CD4-positive, alpha-beta T cell (primary cell): ENCODE results near the gene MOGAT1. TPM values are rescaled to one million over a fixed set of nuclear protein-coding genes. Genes with fewer than 3 reads are reported as not detected.

ENCODE experiments used
- ATAC-seq: fragments of 200-7000 bp; cut with Tn5 transposase; one replicate; pipeline ENCODE4 v1.10.0; 2022; ENCODE audit warnings: mild to moderate bottlenecking; ENCODE audit not compliant: poor library complexity
- CTCF ChIA-PET: fragments of 350-600 bp; sonication (Branson Sonifier 250); formaldehyde crosslinking; loops from one replicate; lab custom pipeline; 2021; ENCODE audit warnings: antibody characterized with exemption, inconsistent platforms; lab: Charles Lee
- POLR2A ChIA-PET: fragments of 350-600 bp; sonication (Branson Sonifier 250); formaldehyde crosslinking; loops from one replicate; lab custom pipeline; 2021; ENCODE audit warnings: antibody characterized with exemption, inconsistent platforms; lab: Charles Lee
- DNase-seq, 14 experiments: peaks; one replicate each; pipeline ENCODE4 v3.0.0-alpha.2; 2013 to 2020; ENCODE audit warnings: mixed read lengths in 2 of 14
- H3K27ac ChIP-seq, 2 donors: one replicate each; pipeline versions ENCODE4 v1.5.1 to v1.7.0; 2013; ENCODE audit warnings: low read length in 2 of 2, low read depth in 1 of 2, mild to moderate bottlenecking in 1 of 2
- H3K27me3 ChIP-seq, 2 experiments: 1 replicate in 1 of 2; 2 replicates in 1 of 2; pipeline versions ENCODE4 v1.6.1 to v1.7.0; 2013; ENCODE audit warnings: low read length in 2 of 2, control low read depth in 1 of 2, mild to moderate bottlenecking in 1 of 2, moderate library complexity in 1 of 2; ENCODE audit not compliant: insufficient read depth in 2 of 2, control insufficient read depth in 1 of 2
- H3K36me3 ChIP-seq: one replicate; pipeline ENCODE4 v1.6.1; 2013; ENCODE audit warnings: low read length, control low read depth; ENCODE audit not compliant: insufficient read depth
- H3K4me1 ChIP-seq: one replicate; pipeline ENCODE4 v1.6.1; 2013; ENCODE audit warnings: low read length, control low read depth; ENCODE audit not compliant: insufficient read depth
- H3K4me3 ChIP-seq: one replicate; pipeline ENCODE4 v1.5.1; 2013; ENCODE audit warnings: mild to moderate bottlenecking, low read length, moderate library complexity
- H3K9me3 ChIP-seq, 2 experiments: 1 replicate in 1 of 2; 2 replicates in 1 of 2; pipeline versions ENCODE4 v1.6.1 to v1.7.0; 2013; ENCODE audit warnings: low read length in 2 of 2, mild to moderate bottlenecking in 2 of 2, control low read depth in 1 of 2, moderate library complexity in 1 of 2; ENCODE audit not compliant: control insufficient read depth in 1 of 2, insufficient read depth in 1 of 2
- H3K27ac Mint-ChIP-seq: one replicate; pipeline ENCODE4 v1.8.0; 2020; ENCODE audit warnings: mixed read lengths
- H3K27me3 Mint-ChIP-seq: one replicate; pipeline ENCODE4 v1.8.0; 2021; ENCODE audit warnings: mixed read lengths
- H3K36me3 Mint-ChIP-seq: one replicate; pipeline ENCODE4 v1.8.0; 2021; ENCODE audit warnings: low read depth, mixed read lengths
- H3K4me1 Mint-ChIP-seq: one replicate; pipeline ENCODE4 v1.8.0; 2021; ENCODE audit warnings: low read depth, mixed read lengths
- H3K4me3 Mint-ChIP-seq: one replicate; pipeline ENCODE4 v1.8.0; 2020; ENCODE audit warnings: mild to moderate bottlenecking, mixed read lengths
- H3K9me3 Mint-ChIP-seq: one replicate; pipeline ENCODE4 v1.8.0; 2020; ENCODE audit warnings: mixed read lengths
- intact Hi-C, 2 experiments: fragments of 100-400 bp; cut with DNase I in 1 of 2; cut with micrococcal nuclease in 1 of 2; formaldehyde crosslinking; loops; one replicate each; pipeline versions ENCODE4 v1.15.1 to v1.9.0; 2023 to 2025; cut with DNase I, micrococcal nuclease
- total RNA-seq, 174 experiments: library from RNA in 2 of 174; stranded (reverse) in 2 of 174; gene quantifications; one replicate each; pipeline ENCODE4 v1.2.3 and lab custom pipeline; 2021 to 2026
- TF ChIP-seq, protein P1 (sequence below): fragments of 200-600 bp; IDR thresholded peaks from one replicate; pipeline ENCODE4 v1.8.0; 2022; ENCODE audit warnings: antibody characterized with exemption, mild to moderate bottlenecking

The MOGAT1 gene
- total RNA-seq, 2 experiments from 2014 or later = not detected

DNA sequence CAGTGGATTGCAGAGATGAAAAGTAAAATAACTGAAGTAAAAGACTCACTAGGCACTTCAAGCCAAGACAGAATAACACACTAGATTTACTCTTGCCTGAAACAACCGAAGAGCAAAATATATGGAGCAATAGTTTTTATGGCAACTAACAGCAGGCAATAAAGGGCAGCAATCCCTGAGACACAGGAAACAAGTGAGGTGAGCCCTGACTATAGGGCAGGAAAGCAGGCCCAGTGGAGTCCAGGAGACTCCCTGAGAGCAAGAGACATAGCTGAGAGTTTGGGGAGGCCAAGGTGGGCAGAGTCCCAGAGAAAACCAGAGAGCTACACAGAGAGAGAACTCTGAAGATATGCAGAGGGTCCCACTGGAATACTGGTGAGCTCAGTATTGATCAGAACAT, 34.4 kb upstream of the MOGAT1 start:
- H3K4me1 ChIP-seq = no peaks in the 10 kb centered on the region
- Mint-ChIP-seq H3K4me3 (no peak overlapping the region), H3K27me3 (no peaks in the 10 kb centered on the region), H3K36me3 (peaks cover 90% of the 10 kb centered on the region), H3K4me1 (no peaks in the 10 kb centered on the region), H3K9me3 (no peaks in the 10 kb centered on the region), H3K27ac (no peak overlapping the region)
- DNase-seq (no peak), ATAC-seq (no peak)
- TF ChIP-seq, protein P1, sequence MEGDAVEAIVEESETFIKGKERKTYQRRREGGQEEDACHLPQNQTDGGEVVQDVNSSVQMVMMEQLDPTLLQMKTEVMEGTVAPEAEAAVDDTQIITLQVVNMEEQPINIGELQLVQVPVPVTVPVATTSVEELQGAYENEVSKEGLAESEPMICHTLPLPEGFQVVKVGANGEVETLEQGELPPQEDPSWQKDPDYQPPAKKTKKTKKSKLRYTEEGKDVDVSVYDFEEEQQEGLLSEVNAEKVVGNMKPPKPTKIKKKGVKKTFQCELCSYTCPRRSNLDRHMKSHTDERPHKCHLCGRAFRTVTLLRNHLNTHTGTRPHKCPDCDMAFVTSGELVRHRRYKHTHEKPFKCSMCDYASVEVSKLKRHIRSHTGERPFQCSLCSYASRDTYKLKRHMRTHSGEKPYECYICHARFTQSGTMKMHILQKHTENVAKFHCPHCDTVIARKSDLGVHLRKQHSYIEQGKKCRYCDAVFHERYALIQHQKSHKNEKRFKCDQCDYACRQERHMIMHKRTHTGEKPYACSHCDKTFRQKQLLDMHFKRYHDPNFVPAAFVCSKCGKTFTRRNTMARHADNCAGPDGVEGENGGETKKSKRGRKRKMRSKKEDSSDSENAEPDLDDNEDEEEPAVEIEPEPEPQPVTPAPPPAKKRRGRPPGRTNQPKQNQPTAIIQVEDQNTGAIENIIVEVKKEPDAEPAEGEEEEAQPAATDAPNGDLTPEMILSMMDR = no peak
- no peak overlapping the region for H3K27ac ChIP-seq
- no peaks in the 10 kb centered on the region for H3K27me3 ChIP-seq
- H3K9me3 ChIP-seq = no peaks in the 10 kb centered on the region
- intact Hi-C loops = no loop called here
- H3K4me3 ChIP-seq = no peak overlapping the region
- ChIA-PET POLR2A (no interaction called here), CTCF (no interaction called here)
- H3K36me3 ChIP-seq = peaks cover 72% of the 10 kb centered on the region

DNA sequence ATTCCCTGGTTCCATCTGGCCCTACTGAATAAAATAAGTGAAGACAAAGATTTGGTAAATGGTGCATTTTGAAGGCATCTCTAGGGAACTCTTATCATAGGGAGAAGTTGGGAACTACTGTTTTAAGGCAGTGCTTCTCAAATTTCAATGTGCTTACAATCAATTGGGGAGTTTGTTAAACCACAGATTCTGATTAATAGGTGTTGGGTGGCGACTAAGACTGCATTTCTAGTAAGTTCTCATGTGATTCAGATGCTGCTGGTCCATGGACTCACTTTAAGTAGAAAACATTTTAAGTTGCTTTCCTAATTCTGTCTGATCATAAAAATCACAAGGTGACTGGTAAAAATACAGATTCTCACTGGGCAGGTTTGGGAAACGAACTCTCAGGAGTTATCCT, 30.1 kb upstream of the MOGAT1 start:
- Mint-ChIP-seq H3K9me3 (no peaks in the 10 kb centered on the region), H3K4me3 (no peak overlapping the region), H3K27me3 (no peaks in the 10 kb centered on the region), H3K27ac (no peak overlapping the region), H3K36me3 (peaks cover 91% of the 10 kb centered on the region), H3K4me1 (peaks cover 6% of the 10 kb centered on the region)
- CTCF ChIA-PET = no interaction called here
- Histone ChIP-seq H3K4me3 (no peak overlapping the region), H3K4me1 (no peaks in the 10 kb centered on the region), H3K36me3 (peaks cover 68% of the 10 kb centered on the region), H3K27ac (no peak overlapping the region), H3K27me3 (no peaks in the 10 kb centered on the region), H3K9me3 (no peaks in the 10 kb centered on the region)
- intact Hi-C loops = no loop called here
- POLR2A ChIA-PET = no interaction called here
- DNase-seq = no peak
- TF ChIP-seq, protein P1 = no peak
- ATAC-seq = no peak

DNA sequence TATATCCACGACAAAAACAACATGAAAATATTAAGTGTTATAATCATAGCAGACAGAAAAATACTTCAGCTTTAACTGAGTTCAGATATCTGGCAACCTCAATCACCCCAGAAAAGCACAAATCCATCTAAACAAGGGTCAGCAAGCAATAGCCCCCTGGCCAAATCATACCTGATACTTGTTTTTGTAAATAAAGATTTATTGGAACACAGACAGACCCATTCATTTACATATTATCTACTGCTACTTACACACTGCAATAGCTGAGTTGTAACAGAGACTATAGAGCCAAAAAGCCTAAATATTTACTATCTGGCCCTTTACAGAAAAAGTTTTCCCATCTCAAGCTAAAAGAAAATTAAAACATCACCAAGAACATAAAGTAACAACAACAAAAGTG, 28.3 kb upstream of the MOGAT1 start:
- TF ChIP-seq, protein P1 = no peak
- intact Hi-C loops = no loop called here
- H3K4me3 Mint-ChIP-seq = no peak overlapping the region
- ATAC-seq (no peak), DNase-seq (no peak)
- H3K36me3 Mint-ChIP-seq = peaks cover 91% of the 10 kb centered on the region
- Histone ChIP-seq H3K4me1 (no peaks in the 10 kb centered on the region), H3K27ac (no peak overlapping the region), H3K27me3 (no peaks in the 10 kb centered on the region), H3K4me3 (no peak overlapping the region), H3K36me3 (peaks cover 64% of the 10 kb centered on the region), H3K9me3 (no peaks in the 10 kb centered on the region)
- POLR2A ChIA-PET = no interaction called here
- no peak overlapping the region for H3K27ac Mint-ChIP-seq
- no peaks in the 10 kb centered on the region for H3K9me3 Mint-ChIP-seq
- no peaks in the 10 kb centered on the region for H3K27me3 Mint-ChIP-seq
- CTCF ChIA-PET = no interaction called here
- H3K4me1 Mint-ChIP-seq = peaks cover 6% of the 10 kb centered on the region
